ENCODE results near the gene SLC16A2. TPM values are rescaled to one million over a fixed set of nuclear protein-coding genes. Genes with fewer than 3 reads are reported as not detected.

Gene SLC16A2
- 1 to 10 TPM; 1.3 to 7.9 (median 2.3) TPM for total RNA-seq
- long read RNA-seq, donor 1, full-length matches to known transcripts, result 1 of 4 reads
- long read RNA-seq, donor 1, partial matches to known transcripts, result 0 of 4 reads
- long read RNA-seq, donor 1, other reads (novel, unspliced or antisense), result 3 of 4 reads
- long read RNA-seq, donor 2, result 0 reads

DNA sequence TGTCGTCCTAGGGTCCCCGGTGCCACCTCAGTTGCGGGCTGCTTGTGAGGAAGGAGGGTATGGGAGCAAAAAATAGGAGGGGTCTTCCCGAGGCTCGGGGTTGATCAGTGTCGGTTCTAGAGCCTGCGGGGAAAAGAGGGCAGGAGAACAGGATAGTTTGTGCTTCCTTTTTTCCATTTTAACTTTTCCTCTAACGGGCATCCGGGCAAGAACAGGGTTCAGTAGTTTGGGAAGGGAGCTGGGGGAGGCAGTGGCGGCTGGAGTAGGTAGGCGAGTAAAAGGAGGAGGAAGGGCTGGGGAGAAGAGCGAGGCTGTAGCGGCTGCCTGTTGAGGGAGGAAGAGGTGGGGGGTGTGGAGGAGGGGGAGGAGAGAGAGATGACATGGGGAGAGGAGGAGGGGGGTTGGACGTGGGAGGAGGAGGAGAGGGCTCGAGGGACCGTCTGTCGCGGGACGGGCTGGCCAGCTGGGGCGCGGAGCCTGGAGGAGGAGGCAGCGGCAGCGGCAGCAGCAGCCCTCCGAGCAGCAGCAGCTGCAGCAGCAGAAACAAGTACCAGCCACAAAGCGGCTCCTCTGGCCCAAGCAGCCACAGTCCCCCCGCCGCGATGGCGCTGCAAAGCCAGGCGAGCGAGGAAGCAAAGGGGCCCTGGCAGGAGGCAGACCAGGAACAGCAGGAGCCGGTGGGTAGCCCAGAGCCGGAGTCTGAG, at the start of gene SLC16A2:
Gene SLC16A2 (plus strand): TSS at position 458 of the 704 bp plus-strand sequence. CDS start 145 bp downstream, at position 603.
- Histone ChIP-seq H3K4me1 (ENCODE audit: low read depth) (peaks cover 6% of the 10 kb centered on the region), H3K36me3 (ENCODE audit: low read depth) (no peaks in the 10 kb centered on the region), H3K4me3 (no peak within 1 kb of the TSS), H3K9me3 (no peaks in the 10 kb centered on the region)
- intact Hi-C loops (cut with DNase I, micrococcal nuclease), result no loop called here
- ATAC-seq, result peak; percentile 54
- no peak for TF ChIP-seq CTCF (IDR thresholded peaks at IDR 0.05)
- DNase-seq, result peak; percentile 37 to 57 (median 50)

DNA sequence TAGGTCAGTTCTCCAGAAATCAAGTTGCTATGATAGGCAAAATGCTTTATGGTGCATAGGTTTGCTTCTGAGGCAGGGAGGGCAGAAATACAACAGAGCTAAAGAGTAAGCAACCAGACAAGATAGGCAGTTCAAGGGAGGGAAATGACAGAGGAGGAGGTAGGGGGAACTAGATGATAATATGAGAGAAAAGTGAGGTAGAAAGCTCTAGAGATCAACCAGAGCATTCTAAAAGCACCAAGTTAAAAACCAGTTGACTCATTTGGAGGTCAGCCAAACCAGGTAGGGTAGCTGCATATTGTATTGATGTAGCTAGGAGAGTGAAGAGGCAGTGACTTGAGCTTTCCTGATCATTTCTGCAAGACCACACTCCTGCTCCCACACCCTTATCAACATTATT, 49.0 kb upstream of the SLC16A2 start:
- no peak for ATAC-seq
- no peak for TF ChIP-seq CTCF (IDR thresholded peaks at IDR 0.05)

DNA sequence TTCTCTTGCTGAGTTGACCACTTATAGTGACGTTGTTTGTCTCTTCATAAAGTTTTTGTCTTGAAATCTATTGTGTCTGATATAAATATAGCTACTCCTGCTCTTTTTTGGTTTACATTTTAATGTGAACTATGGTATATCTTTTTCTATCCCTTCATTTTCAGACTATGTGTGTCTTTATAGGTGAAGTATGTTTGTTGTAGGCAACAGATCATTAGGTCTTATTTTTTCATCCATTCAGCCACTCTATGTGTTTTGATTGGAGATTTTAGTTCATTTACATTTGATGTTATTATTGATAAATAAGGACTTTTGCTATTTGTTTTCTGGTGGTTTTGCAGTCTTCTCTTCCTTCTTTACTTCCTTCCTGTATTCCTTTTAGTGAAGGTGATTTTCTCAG, 44.0 kb upstream of the SLC16A2 start:
- H3K4me1 ChIP-seq (ENCODE audit: low read depth), result no peaks in the 10 kb centered on the region
- no peaks in the 10 kb centered on the region for H3K9me3 ChIP-seq
- H3K36me3 ChIP-seq (ENCODE audit: low read depth), result no peaks in the 10 kb centered on the region
- TF ChIP-seq CTCF (IDR thresholded peaks at IDR 0.05), result no peak
- no peak for DNase-seq
- ATAC-seq, result no peak
- intact Hi-C loops (cut with DNase I, micrococcal nuclease), result no loop called here
- H3K4me3 ChIP-seq, result no peak overlapping the region

More for the DNA sequence above, 49.0 kb upstream of the SLC16A2 start:
- no peaks in the 10 kb centered on the region for H3K9me3 ChIP-seq
- H3K4me3 ChIP-seq, result no peak overlapping the region
- no peak for DNase-seq
- no peaks in the 10 kb centered on the region for H3K36me3 ChIP-seq (ENCODE audit: low read depth)
- no peaks in the 10 kb centered on the region for H3K4me1 ChIP-seq (ENCODE audit: low read depth)
- intact Hi-C loops (cut with DNase I, micrococcal nuclease), result no loop called here

DNA sequence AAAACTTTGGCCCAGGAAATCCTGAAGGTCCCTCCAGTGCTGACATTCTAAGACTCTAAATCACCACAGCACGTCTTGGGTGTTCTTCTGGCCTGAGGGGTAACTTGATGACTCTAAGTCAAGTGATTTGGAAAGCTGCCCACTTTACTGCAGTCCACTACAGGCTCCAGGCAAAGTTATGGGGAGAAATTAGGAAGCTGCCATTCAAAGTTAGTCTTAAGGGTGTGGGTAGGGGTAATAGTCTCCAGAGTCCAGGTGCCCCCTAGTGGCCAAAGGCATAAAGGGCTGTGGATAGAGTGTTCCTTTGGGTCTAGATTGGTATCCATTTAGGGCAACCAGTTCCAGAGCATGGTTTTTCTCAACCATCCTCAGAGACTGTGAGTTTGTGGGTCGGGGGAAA, 38.7 kb upstream of the SLC16A2 start:
- Histone ChIP-seq H3K4me3 (no peak overlapping the region), H3K9me3 (no peaks in the 10 kb centered on the region), H3K36me3 (ENCODE audit: low read depth) (no peaks in the 10 kb centered on the region), H3K4me1 (ENCODE audit: low read depth) (no peaks in the 10 kb centered on the region)
- ATAC-seq (peak; percentile 83), DNase-seq (peak in 2 of 3 donors; percentile 43 to 78)
- intact Hi-C loops (cut with DNase I, micrococcal nuclease), result no loop called here
- TF ChIP-seq CTCF (IDR thresholded peaks at IDR 0.05), result peak; percentile 43

DNA sequence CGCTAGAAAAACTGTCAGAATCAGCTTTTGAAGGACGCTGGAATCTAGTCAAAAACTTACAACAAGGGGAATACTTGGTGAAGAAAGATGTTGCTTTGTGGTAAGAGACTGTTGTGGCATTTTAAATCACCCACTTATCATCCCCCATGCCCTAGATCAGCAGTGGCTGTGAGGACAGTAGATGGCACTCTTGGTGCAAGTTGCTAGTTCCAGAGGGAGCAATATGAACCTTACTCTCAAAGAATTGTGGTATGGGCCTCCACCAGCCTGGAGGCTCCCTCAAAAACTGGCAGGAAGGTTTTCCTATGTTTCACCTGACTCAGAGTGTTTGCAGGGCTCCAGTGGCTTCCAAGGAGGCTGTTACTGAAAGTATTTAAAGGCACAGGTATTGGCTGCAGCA, 37.7 kb upstream of the SLC16A2 start:
- ATAC-seq (peak; percentile 46), DNase-seq (peak in 1 of 3 donors; percentile 35)
- H3K4me1 ChIP-seq (ENCODE audit: low read depth), result no peaks in the 10 kb centered on the region
- no peak for TF ChIP-seq CTCF (IDR thresholded peaks at IDR 0.05)
- no peaks in the 10 kb centered on the region for H3K9me3 ChIP-seq
- intact Hi-C loops (cut with DNase I, micrococcal nuclease), result no loop called here
- H3K4me3 ChIP-seq, result no peak overlapping the region
- no peaks in the 10 kb centered on the region for H3K36me3 ChIP-seq (ENCODE audit: low read depth)

Measured in mucosa of descending colon (tissue), 3 donors.